Muscle of back (tissue), 11 donors: ENCODE results near the gene FUZ. TPM values are rescaled to one million over a fixed set of nuclear protein-coding genes. Genes with fewer than 3 reads are reported as not detected.
A peak's percentile ranks its signal among the peaks of the same experiment; 100 is the strongest.
"Not testable (repeated sequence)": the region's sequence is repeated elsewhere in the genome, so short reads cannot be mapped to it uniquely, and the experiment has no call there.

Source experiments
- DNase-seq, 3 donors: peaks; one replicate each; pipeline versions ENCODE4 v3.0.0 to v3.0.0-alpha.2; 2013
- polyA plus RNA-seq, 10 donors: library from polyadenylated mRNA; unstranded; fragments of 120-200 nt; gene quantifications; one replicate each; pipeline ENCODE4 v1.2.1, GENCODE V29; 2013; ENCODE audit not compliant: insufficient read length in 10 of 10

FUZ gene
- polyA plus RNA-seq, 10 donors: 13.3 to 21.5 (median 16.0) TPM

DNA sequence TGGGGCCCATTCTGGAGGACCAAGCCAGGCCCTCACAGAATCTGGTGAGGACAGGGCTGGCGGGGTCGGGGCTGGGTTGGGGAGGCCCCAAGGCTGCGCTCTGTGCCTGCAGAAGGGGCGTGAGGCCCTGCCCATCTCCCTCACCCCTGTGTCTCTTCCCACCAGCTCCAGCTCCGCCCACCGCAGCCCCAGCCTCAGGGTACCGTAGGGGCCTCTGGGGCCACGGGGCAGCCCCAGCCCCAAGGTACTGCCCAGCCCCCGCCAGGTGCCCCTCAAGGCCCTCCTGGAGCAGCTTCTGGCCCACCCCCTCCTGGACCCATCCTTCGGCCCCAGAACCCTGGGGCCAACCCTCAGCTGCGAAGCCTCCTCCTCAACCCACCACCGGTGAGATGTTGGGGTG lies 22.5 kb upstream of the FUZ start:
- DNase-seq: no peak

DNA sequence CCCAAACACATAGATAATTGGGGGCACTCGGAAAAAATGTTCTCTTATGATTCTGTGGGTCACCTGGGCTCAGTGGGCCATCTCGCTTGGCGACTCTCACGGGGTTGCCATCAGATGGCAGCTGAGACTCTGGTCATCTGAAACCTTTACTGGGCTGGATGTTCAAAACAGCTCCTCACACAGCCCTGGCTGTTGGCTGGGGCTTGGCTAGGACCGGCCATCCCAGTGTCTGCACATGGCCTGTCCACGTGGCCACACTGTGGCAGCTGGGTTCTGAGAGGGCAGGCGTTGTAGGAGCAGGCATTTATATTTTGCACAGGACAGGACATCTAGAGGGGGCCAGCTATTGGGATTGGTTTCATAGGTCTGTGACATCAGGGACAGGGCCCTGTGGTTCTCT lies 20.5 kb upstream of the FUZ start:
- DNase-seq: no peak

DNA sequence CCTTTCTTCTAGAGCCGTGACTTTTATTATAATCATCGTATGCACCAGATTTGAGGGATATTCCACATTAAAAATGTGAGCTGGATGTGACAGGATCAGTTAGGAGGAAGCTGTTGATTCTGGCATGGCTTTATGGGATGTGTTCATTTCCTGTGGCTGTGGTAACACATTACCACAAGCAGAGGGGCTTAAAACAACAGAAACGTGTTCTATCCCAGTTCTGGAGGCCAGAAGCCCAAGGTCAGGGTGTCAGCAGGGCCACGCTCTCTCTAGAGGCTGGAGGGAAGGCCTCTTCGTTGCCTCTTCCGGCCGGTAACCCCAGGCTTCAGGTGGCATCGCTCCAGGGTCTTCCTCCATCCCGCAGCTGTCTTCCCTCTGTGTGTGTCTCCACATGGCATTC lies 19.5 kb upstream of the FUZ start:
- no peak for DNase-seq

DNA sequence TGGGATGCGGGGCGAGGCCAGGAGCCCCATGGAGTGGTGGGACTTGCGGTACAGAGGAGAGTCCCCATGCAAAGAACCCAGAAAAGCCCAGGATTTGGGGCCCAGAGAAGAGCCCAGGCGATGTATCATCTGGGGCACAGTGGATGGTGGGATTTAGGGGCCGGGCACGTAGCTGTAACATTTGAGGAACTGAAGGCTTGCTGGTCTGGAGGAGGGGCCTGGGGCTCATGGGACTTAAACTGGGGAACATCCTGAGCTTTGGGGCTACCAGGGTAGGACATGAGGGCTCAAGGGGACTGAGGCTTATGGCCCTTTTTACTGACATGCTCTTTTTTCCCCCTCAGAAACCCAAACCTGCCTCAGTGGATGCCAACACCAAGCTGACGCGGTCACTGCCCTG lies 18.5 kb upstream of the FUZ start:
- DNase-seq: no peak

DNA sequence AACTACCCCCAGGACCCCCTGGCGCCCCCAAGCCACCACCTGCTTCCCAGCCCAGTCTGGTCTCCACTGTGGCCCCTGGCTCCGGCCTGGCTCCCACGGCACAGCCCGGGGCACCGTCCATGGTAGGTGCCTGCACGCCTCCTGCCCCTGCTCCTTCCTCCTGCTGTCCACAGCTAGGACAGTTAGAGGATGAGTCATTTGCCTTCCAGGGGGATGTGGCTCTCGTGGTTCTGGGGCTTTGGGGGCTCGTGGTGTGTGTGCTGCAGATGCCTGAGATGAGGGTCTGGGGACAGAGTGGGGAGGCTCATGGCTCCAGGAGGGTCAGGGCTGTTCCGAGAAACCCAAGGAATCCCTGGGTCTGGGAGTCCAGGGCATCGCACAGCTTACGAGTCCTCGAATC lies 17.7 kb upstream of the FUZ start:
- no peak for DNase-seq

DNA sequence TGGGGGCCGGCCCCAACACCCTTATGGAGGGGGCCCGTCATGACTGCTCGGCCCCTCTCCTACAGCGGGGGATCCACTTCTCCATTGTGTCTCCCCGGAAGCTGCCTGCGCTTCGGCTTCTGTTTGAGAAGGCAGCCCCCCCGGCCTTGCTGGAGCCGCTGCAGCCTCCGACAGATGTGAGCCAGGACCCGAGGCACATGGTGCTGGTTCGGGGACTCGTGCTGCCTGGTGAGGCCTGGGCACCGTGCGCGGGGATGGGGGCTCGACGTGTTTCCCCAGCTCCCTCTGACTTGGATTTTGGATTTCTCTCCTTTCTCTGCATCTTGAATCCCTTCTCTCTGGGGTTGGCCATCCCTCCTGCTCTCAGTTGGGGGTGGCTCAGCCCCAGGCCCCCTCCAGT lies 16.6 kb upstream of the FUZ start:
- no peak for DNase-seq

DNA sequence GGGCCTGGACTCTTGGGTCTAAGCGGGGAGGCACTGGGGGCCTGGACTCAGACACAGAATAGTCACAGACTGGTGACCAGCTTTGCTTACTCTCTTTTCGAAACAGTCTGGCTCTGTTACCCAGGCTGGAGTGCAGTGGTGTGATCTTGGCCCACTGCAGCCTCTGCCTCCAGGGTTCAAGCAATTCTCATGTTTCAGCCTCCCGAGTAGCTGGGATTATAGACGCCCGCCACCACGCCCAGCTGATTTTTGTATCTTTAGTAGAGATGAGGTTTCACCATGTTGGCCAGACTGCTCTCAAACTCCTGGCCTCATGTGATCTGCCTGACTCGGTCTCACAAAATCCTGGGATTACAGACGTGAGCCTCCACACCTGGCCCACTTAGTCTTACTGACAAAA lies 16.1 kb upstream of the FUZ start:
- DNase-seq: no peak

DNA sequence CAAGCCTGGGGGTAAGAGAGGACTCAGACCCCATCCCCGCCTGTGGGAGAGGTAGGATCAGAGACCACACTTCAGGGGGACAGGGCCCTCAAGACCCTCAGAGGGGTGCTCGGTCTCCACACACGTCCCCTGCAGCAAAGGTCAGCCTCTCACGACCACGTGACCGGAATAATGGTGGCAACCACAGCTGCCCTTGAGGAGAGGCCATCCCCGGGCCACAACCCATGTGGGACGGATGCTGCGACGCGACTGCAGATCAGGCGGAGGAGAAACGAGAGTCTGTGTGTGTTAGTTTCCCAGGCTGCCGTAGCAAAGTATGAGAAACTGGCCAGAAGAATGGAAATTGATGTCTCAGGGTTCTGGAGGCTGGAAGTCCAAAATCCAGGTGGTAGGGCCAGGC lies 13.9 kb upstream of the FUZ start:
- no peak for DNase-seq

DNA sequence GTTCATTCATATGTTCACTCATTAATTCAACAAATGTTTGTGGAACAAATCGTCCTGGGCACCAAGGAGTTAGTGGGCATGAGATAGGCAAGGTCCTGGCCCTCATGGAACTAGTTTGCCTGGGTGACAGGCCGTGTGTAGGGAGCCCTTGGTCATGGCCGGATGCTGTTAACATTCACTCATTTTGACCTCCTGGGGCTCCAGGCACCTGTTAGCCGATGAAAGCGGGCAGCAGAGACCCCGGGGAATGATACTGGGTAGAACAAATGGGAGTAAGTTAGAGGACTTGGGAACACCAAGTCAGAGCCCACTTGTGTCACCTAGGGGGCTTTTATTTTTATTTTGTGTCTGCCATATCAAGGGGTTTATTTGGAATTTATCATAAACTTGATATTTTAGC lies 11.6 kb upstream of the FUZ start:
- no peak for DNase-seq

DNA sequence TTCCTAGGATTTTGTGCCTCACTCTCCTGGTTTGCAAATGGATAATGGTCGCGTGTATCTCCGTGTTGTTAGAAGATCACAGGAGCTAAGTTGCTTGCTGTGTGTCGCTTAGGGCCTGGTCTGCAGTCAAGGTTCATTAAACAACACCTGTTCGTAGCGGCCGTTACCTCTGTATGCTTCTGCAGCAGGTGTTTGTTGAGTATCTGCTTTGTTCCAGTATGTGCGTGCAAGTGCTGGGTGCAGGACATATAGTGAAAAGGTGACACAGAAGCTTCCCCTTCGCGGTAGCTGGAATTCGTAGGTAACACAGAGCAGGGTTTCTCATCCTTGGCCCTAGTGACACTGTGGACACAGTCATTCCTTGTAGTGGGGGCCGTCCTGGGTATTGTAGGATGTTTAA lies 10.4 kb upstream of the FUZ start:
- DNase-seq: no peak

DNA sequence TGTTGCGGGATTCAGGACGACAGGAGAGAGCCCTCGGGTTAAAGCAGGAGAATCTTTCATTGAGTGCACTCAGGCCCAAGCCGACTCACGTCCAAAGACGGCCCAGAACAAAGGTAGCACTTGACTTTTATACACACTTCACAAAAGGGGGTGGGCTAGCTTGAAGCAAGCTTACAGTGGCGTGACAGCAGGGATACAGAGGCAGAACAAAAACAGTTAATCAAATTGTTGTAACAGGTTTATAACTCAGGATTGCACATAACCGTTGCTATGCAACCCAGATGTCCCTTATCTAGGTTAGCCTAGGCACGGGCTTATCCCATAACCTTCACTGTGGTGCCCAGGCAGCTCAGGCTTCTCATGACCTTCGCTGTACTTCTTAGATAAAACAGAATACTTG lies 7.0 kb upstream of the FUZ start:
- DNase-seq: no peak

DNA sequence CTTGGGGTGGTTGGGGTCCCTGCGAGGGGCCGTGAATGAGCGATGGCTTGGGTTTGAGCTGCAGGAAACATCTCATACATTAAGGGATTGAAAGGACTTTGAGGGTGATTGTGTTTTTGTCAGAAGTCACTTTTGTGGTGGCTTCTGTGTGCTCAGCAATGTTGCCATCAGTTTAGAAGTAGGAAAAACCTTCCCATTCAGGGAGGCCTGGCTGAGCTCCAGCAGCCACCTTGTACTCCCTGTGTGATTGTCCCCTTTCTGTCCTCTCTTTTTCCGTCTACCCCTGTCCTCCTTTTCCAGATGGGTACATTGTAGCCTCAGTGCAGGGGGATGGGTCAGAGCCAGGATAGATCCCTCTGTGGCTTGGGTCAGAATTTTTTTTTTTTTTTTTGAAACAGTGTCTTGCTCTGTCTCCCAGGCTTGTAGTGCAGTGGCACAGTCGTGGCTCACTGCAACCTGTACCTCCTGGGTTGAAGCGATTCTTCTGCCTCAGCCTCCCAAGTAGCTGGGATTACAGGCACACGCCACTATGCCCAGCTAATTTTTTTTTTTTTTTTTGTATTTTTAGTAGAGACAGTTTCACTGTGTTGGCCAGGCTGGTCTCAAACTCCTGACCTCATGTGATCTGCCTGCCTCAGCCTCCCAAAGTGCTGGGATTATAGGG lies 6.5 kb upstream of the FUZ start:
- not testable (repeated sequence) for DNase-seq

DNA sequence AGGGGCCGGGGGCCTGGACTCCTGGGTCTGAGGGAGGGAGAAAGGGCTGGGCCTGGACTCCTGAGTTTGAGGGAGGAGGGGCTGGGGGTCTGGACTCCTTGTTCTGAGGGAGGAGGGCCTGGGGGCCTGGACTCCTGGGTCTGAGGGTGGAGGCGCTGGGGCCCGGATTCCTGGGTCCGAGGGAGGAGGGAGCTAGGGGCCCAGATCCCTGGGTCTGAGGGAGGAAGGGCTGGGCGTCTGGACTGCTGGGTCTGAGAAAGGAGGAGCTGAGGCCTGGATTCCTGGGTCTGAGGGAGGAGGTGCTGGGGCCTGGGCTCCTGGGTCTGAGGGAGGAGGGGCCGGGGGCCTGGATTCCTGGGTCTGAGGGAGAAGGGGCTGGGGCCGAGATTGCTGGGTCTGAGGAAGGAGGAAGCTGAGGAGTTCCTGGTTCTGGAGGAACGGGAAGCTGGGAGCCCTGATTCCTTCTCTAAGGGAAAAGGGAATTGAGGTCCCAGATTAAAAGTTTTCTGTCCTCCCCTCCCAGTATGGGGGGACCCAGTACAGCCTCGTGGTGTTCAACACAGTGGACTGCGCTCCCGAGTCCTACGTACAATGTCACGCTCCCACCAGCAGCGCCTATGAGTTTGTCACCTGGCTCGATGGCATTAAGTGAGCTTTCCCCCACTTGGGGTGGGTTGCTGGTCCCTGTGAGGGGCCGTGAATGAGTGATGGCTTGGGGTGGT lies 5.7 kb upstream of the FUZ start:
- peak in 1 of 3 donors; percentile 40 for DNase-seq

DNA sequence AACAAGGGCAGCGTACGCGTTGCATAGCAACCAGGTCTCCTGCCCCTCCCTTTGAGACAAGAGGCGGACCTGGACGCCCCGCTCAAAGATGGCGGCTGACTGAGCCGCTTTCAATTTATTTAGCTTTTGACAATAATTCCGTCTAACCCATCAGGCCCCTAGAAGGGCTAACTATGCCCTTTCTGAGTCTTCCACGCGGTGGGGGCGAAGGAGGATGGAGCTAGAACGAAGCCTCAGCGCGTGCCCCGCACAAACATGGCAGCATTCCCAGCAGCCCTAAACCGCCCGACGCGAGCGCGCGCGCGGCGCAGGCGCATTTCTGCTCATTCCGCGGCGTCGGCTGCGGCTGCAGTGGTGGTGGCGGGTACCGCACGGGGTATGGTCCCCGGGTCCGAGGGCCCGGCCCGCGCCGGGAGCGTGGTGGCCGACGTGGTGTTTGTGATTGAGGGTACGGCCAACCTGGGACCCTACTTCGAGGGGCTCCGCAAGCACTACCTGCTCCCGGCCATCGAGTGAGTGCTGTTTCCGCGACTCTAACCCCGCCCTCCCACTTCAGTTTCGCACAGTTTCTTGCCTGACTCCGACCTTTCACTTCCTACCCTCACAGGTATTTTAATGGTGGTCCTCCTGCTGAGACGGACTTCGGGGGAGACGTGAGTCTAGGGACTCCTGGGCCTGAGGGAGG lies 5.0 kb upstream of the FUZ start, which contains the start of gene MED25:
MED25 (plus strand) TSS at position 326 of the 685 bp plus-strand sequence; CDS start at position 379, 53 bp downstream.
- DNase-seq: peak; percentile 87 to 98 (median 95)

DNA sequence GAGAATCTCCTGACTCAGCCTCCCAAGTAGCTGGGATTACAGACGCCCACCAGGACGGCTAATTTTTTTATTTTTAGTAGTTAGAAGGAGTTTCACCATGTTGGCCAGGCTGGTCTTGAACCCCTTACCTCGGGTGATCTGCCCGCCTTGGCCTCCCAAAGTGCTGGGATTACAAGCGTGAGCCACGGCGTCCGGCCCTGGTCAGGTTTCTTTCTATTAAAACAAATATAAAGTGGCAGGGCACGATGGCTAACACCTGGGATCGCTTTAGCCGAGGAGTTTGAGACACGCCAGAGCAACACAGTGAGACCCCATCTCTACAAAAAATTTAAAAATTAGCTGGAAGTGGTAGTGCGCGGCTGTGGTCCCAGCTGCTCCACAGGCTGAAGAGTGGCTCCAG lies 3.5 kb upstream of the FUZ start:
- no peak for DNase-seq

DNA sequence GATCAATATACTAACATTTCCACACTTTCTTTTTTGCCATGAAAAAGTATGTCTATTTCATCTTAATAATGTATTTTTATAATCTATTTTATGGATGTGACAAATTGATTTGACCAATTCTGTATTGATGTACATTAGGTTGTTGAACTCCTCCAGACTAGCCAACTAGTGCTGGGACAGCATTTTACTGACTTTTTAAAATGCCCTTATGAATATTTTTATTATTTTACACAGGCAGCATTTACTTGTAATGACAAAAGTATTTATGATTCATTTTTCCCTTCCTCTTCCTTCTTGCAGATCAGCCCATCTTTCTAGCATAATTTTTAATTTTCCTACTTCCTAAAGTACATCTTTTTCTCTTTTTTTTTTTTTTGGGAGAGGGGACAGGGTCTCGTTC lies 918 bp upstream of the FUZ start:
- DNase-seq: no peak

DNA sequence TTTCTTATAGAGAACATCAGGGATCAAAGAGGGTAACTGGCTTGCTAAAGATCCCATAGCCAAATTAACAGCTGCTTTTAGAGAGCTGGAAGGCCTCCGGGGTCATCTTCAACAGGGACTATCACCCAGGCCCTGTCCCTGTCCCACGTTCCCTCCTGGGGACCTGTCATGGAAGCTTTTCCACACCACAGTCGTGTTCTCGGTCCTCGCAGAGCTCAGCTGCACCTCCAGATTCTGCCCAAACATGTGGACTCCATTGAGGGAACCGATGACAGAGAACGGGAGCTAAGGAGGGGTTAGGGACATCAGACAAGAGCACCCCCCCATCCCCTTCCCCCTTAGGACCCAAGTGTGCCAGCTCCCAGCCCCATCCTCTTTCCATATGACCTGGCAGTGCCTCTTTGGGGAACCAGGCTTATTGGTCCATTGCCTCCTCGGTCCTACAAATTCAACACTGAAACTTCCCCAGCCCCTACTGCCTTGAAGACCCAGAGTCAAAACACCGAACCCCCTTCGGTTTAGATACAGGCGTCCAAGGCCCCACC lies 568 bp downstream of the FUZ start:
- peak in 2 of 3 donors; percentile 13 to 39 for DNase-seq

DNA sequence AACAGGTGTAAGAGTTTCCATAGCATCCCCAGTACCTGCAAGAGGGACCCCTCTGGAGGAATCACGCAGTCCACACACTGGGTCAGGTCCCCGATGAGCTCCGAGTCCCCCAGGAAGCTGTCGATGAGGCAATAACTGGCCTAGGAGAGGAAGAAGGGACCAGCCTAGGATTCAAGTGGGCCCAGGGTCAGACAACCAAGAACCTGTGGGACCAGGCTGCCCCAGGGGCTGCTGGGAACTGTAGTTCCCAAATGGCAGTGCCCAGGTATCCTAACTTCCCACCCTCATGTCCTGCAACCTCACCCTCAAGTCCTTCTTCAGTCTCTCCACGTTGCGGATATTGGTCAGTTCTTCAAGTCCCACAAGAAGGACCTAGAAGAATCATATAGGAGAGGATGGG lies 1.8 kb downstream of the FUZ start:
- DNase-seq: no peak

DNA sequence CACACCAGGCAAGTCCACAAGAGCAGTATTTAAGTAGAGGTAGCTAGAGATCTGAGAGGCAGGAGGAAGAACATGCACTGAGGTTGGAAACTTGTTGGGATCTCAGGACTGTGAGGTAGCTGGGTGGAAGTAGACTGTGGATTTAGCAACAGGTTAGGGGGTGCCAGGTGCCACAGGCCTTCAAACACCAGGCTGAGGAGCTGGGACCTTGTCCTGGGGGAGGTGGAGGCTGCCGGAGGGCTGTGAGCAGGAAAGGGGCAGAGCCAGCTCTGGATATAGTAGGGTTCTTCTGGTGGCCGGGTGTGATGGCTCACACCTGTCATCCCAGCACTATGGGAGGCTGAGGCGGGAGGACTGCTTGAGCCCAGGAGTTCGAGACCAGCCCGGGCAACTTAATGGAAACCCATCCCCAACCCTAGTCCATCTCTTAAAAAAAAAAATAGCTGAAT lies 3.1 kb downstream of the FUZ start:
- DNase-seq: no peak

DNA sequence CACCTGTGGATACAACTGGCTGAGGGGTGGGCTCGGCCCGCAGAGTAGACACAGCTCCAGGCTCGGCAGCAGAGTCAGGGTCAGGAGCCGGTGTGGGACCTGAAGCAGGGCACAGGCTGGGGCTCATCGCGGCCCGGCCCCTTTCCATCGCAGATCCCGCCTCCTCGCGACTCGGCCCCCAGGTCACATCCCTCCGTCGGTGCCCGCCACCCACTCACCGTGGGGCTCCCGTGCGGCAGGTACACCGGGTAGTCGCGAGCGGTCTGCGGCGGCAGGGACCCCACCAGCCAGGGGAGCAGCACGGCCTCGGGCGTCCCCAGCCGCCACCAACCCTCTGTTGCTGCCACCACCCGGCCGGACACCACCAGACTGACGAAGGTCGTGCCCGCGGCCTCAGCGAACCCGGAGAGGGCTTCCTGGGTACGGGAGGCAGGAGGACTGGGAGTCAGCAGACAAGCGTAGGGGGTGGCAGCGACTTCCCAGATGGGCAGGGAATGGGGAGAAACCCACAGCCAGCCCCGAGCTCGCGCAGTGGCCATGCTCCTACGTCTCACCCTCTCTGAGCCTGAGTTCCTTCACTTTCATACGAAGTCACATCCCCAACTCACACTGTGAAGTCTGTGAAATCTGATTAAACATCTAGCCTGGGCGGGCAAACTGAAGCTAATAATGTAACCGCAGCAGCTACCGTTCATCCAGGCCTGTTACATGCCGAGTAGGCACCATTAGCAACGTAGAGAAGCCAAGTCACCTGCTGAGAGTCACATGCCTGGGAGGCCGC lies 3.7 kb downstream of the FUZ start:
- DNase-seq: peak in 2 of 3 donors; percentile 14 to 75

DNA sequence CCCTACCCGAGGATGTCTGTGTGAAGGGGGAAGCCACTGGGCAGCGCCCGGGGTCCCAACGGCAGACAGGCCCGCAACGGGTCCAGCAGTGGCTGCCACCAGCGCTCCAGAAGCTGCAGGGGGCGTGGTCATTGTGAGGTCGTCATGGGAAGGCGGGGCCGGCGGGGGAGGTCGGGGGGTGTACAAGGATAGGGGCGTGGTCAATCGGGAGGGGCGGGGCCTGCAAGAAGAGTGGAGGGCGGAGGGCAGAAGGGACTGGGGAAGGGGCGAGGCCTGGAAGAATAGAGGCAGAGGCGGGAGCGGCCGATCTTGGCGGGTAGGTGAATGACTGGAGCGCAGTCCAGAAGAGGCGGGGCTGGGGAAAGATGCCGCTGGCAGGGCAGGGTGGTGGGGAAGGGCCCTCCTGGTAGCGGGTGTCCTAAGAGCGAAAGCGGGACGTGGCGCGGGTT lies 4.4 kb downstream of the FUZ start:
- peak; percentile 80 to 93 (median 89) for DNase-seq
